Measurements from ENCODE around the gene JAZF1. TPM values are rescaled to one million over a fixed set of nuclear protein-coding genes. Genes with fewer than 3 reads are reported as not detected.

The JAZF1 gene
- total and polyA plus RNA-seq, 2 donors (not counting 1 experiment from before 2014, with no cell fraction given): 14.0 to 38.6 TPM

- Histone ChIP-seq H3K9me3 (ENCODE audit: control extremely low read depth in 1 of 3, control insufficient read depth in 2 of 3, insufficient read depth in 1 of 3, low read length in 2 of 3) (no peaks in the 10 kb centered on the region), H3K36me3 (replicated peaks in 1 of 2; ENCODE audit: control extremely low read depth in 1 of 2, control insufficient read depth in 1 of 2, extremely low read depth in 1 of 2, insufficient read depth in 2 of 2, low read length in 1 of 2) (peaks cover 6 to 9% of the 10 kb centered on the region in 2 experiments), H3K4me3 (ENCODE audit: control extremely low read depth in 1 of 5, extremely low read depth in 1 of 5, insufficient read depth in 1 of 5, low read depth in 2 of 5, low read length in 4 of 5) (no peak overlapping the region), H3K4me2 (replicated peaks; ENCODE audit: low read depth, low read length, poor library complexity, severe bottlenecking) (no peak overlapping the region), H3K27ac (ENCODE audit: low read length in 2 of 2) (no peak overlapping the region), H3K27me3 (replicated peaks in 1 of 4; ENCODE audit: control extremely low read depth in 1 of 4, control insufficient read depth in 3 of 4, insufficient read depth in 4 of 4, low read length in 3 of 4) (no peaks in the 10 kb centered on the region), H3K4me1 (ENCODE audit: control insufficient read depth in 2 of 2, insufficient read depth in 2 of 2, low read length in 2 of 2) (no peaks in the 10 kb centered on the region), H2AFZ (ENCODE audit: insufficient read depth, low read depth, low read length, poor library complexity, severe bottlenecking) (no peak overlapping the region), H4K20me1 (ENCODE audit: control insufficient read depth, insufficient read depth, low read length, poor library complexity, severe bottlenecking) (peaks cover 65% of the 10 kb centered on the region), H3K79me2 (ENCODE audit: control insufficient read depth, insufficient read depth, low read length) (peaks cover 63% of the 10 kb centered on the region), H3K9ac (ENCODE audit: low read length) (no peak overlapping the region)
- no peak for TF ChIP-seq EZH2 (IDR thresholded peaks at IDR 0.05; ENCODE audit: borderline replicate concordance, insufficient read depth, low read depth, low read length, poor library complexity, severe bottlenecking)
- TF ChIP-seq CTCF (IDR thresholded peaks at IDR 0.05): no peak
- peaks cover 42% of the 10 kb centered on the region for H3K4me1 Mint-ChIP-seq
- ChIA-PET POLR2A (no interaction called here), CTCF (no interaction called here)
- intact Hi-C loops (cut with micrococcal nuclease): no loop called here
- H3K27me3 Mint-ChIP-seq: no peaks in the 10 kb centered on the region
- no peak overlapping the region for H3K4me3 Mint-ChIP-seq
- ATAC-seq (ENCODE audit: low read depth) (no peak), DNase-seq (no peak)
- 91% methylated on average over 1 of the region's 3 CpGs for WGBS (ENCODE audit: insufficient coverage)
- peaks cover 4% of the 10 kb centered on the region for H3K9me3 Mint-ChIP-seq (ENCODE audit: insufficient read depth)
- H3K27ac Mint-ChIP-seq: no peak overlapping the region
These were observed 185.4 kb downstream of the JAZF1 start for GRCh38 chr7:27995228-27995627.

GRCh38 chr7:27994639-27995038 is 186.0 kb downstream of the JAZF1 start:
- Histone ChIP-seq H3K79me2 (ENCODE audit: control insufficient read depth, insufficient read depth, low read length) (peaks cover 58% of the 10 kb centered on the region), H3K27me3 (replicated peaks in 1 of 4; ENCODE audit: control extremely low read depth in 1 of 4, control insufficient read depth in 3 of 4, insufficient read depth in 4 of 4, low read length in 3 of 4) (no peaks in the 10 kb centered on the region), H4K20me1 (ENCODE audit: control insufficient read depth, insufficient read depth, low read length, poor library complexity, severe bottlenecking) (peaks cover 60% of the 10 kb centered on the region), H3K9me3 (ENCODE audit: control extremely low read depth in 1 of 3, control insufficient read depth in 2 of 3, insufficient read depth in 1 of 3, low read length in 2 of 3) (no peaks in the 10 kb centered on the region), H3K4me1 (ENCODE audit: control insufficient read depth in 2 of 2, insufficient read depth in 2 of 2, low read length in 2 of 2) (no peaks in the 10 kb centered on the region), H3K27ac (ENCODE audit: low read length in 2 of 2) (no peak overlapping the region), H3K4me2 (replicated peaks; ENCODE audit: low read depth, low read length, poor library complexity, severe bottlenecking) (no peak overlapping the region), H3K4me3 (ENCODE audit: control extremely low read depth in 1 of 5, extremely low read depth in 1 of 5, insufficient read depth in 1 of 5, low read depth in 2 of 5, low read length in 4 of 5) (no peak overlapping the region), H3K36me3 (replicated peaks in 1 of 2; ENCODE audit: control extremely low read depth in 1 of 2, control insufficient read depth in 1 of 2, extremely low read depth in 1 of 2, insufficient read depth in 2 of 2, low read length in 1 of 2) (peaks cover 6 to 9% of the 10 kb centered on the region in 2 experiments), H2AFZ (ENCODE audit: insufficient read depth, low read depth, low read length, poor library complexity, severe bottlenecking) (no peak overlapping the region), H3K9ac (ENCODE audit: low read length) (no peak overlapping the region)
- POLR2A ChIA-PET: no interaction called here
- CTCF ChIA-PET: no interaction called here
- no peak for TF ChIP-seq EZH2 (IDR thresholded peaks at IDR 0.05; ENCODE audit: borderline replicate concordance, insufficient read depth, low read depth, low read length, poor library complexity, severe bottlenecking)
- no peak for TF ChIP-seq CTCF (IDR thresholded peaks at IDR 0.05)
- 60% methylated on average over 1 of the region's 2 CpGs for WGBS (ENCODE audit: insufficient coverage)
- intact Hi-C loops (cut with micrococcal nuclease): no loop called here
- peaks cover 37% of the 10 kb centered on the region for H3K4me1 Mint-ChIP-seq
- H3K27me3 Mint-ChIP-seq: no peaks in the 10 kb centered on the region
- no peak overlapping the region for H3K27ac Mint-ChIP-seq
- DNase-seq: no peak
- no peak for ATAC-seq (ENCODE audit: low read depth)
- no peak overlapping the region for H3K4me3 Mint-ChIP-seq
- H3K9me3 Mint-ChIP-seq (ENCODE audit: insufficient read depth): peaks cover 4% of the 10 kb centered on the region

Measured in B cell (primary cell).